ENCODE data around the gene OTOG. TPM values are rescaled to one million over a fixed set of nuclear protein-coding genes. Genes with fewer than 3 reads are reported as not detected.
A peak's percentile ranks its signal among the peaks of the same experiment; 100 is the strongest.

The OTOG gene
- total RNA-seq, 1 experiment from 2014 or later, result 0.35 TPM

DNA sequence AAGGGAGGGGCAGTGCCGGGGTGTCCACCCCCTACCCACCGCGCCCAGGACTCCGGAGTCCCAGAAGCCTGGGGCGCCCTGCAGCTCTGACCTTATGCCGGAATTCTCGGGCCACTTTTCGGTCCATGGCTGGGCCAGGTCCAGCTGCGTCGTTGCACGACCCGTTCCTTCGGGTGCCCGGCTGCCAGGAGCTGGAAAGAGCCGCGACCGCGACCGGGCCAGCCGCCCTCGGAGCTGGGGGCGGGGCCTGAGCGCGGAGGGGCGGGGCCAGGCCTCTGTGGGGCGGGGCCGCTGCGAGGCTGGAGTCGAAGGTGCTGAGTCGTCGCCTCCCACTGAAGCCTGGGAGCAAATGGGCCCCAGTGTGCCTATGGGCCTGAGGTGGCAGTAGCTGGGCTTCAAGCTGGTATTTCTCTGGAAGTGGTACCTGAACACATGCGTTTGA, 2.9 kb upstream of the OTOG start, which contains the start of gene USH1C:
Gene USH1C, minus strand, starts transcription at position 236 of the 442 bp plus-strand sequence. Its CDS starts 109 bp downstream, at position 127.
- Mint-ChIP-seq H3K27me3 (ENCODE audit: low read depth) (peaks cover 45% of the 10 kb centered on the region), H3K9me3 (no peaks in the 10 kb centered on the region; a peak in 1 of 5 replicates), H3K4me1 (peaks cover 42 to 52% of the 10 kb centered on the region in 2 experiments), H3K4me3 (peak within 1 kb of the TSS; percentile 63 to 83), H3K36me3 (ENCODE audit: insufficient read depth in 1 of 3, low read depth in 3 of 3) (no peaks in the 10 kb centered on the region; a peak in 1 of 7 replicates), H3K27ac (no peak within 1 kb of the TSS)
- Histone ChIP-seq H3K27me3 (ENCODE audit: insufficient read depth, low read length) (no peaks in the 10 kb centered on the region), H2BK15ac (ENCODE audit: low read depth, low read length) (no peak within 1 kb of the TSS), H2BK5ac (ENCODE audit: insufficient read length, low read length) (no peak within 1 kb of the TSS), H2AFZ (ENCODE audit: low read length) (no peak within 1 kb of the TSS), H3K14ac (ENCODE audit: insufficient read depth, low read length) (no peak within 1 kb of the TSS), H3K56ac (ENCODE audit: insufficient read length, low read depth, low read length) (no peak within 1 kb of the TSS), H2BK12ac (ENCODE audit: insufficient read length, low read depth, low read length) (no peak within 1 kb of the TSS), H3K4ac (ENCODE audit: low read depth, low read length) (no peak within 1 kb of the TSS), H3K79me1 (ENCODE audit: insufficient read depth, low read depth, low read length, poor library complexity, severe bottlenecking) (no peaks in the 10 kb centered on the region), H2BK120ac (ENCODE audit: low read depth, low read length, poor library complexity, severe bottlenecking) (no peak within 1 kb of the TSS), H4K5ac (ENCODE audit: insufficient read length, low read depth, low read length) (no peak within 1 kb of the TSS), H4K8ac (replicated peaks; ENCODE audit: insufficient read length, low read depth, low read length) (no peak within 1 kb of the TSS), H3K18ac (ENCODE audit: insufficient read length, low read depth, low read length) (no peak within 1 kb of the TSS), H3K79me2 (ENCODE audit: insufficient read depth, low read length) (no peaks in the 10 kb centered on the region), H3T11ph (ENCODE audit: low read length) (no peak within 1 kb of the TSS), H3K23ac (ENCODE audit: insufficient read length, low read depth, low read length) (no peak within 1 kb of the TSS), H3K4me1 (ENCODE audit: insufficient read depth, low read length) (no peaks in the 10 kb centered on the region; the same call in 1 of the 2 replicates), H4K20me1 (ENCODE audit: control insufficient read depth, insufficient read depth, insufficient read length) (no peaks in the 10 kb centered on the region), H4K91ac (ENCODE audit: insufficient read length, low read depth, low read length) (no peak within 1 kb of the TSS), H2AK5ac (ENCODE audit: insufficient read length, low read length) (no peak within 1 kb of the TSS), H3K4me2 (ENCODE audit: insufficient read depth, insufficient read length, low read length) (peak within 1 kb of the TSS; percentile 31), H2BK20ac (ENCODE audit: low read depth, low read length, poor library complexity, severe bottlenecking) (no peak within 1 kb of the TSS), H3K27ac (ENCODE audit: insufficient read length, low read depth, low read length) (no peak within 1 kb of the TSS), H3K9me3 (ENCODE audit: control insufficient read depth, low read depth, low read length) (no peaks in the 10 kb centered on the region), H3K9ac (ENCODE audit: extremely low read depth, insufficient read length, low read length) (no peak within 1 kb of the TSS), H3K23me2 (ENCODE audit: insufficient read length, low read depth, low read length, poor library complexity, severe bottlenecking) (peaks cover 5% of the 10 kb centered on the region)
- WGBS (ENCODE audit: extremely low coverage, insufficient read length, low lambda C conversion rate), result no CpG with 5 or more reads among the region's 32 CpGs
- TF ChIP-seq, protein P1, sequence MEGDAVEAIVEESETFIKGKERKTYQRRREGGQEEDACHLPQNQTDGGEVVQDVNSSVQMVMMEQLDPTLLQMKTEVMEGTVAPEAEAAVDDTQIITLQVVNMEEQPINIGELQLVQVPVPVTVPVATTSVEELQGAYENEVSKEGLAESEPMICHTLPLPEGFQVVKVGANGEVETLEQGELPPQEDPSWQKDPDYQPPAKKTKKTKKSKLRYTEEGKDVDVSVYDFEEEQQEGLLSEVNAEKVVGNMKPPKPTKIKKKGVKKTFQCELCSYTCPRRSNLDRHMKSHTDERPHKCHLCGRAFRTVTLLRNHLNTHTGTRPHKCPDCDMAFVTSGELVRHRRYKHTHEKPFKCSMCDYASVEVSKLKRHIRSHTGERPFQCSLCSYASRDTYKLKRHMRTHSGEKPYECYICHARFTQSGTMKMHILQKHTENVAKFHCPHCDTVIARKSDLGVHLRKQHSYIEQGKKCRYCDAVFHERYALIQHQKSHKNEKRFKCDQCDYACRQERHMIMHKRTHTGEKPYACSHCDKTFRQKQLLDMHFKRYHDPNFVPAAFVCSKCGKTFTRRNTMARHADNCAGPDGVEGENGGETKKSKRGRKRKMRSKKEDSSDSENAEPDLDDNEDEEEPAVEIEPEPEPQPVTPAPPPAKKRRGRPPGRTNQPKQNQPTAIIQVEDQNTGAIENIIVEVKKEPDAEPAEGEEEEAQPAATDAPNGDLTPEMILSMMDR (conservative IDR thresholded peaks at IDR 0.05), result no peak
- peak; percentile 85 for DNase-seq
